ENCODE results near the gene NCL.

NCL gene

DNA sequence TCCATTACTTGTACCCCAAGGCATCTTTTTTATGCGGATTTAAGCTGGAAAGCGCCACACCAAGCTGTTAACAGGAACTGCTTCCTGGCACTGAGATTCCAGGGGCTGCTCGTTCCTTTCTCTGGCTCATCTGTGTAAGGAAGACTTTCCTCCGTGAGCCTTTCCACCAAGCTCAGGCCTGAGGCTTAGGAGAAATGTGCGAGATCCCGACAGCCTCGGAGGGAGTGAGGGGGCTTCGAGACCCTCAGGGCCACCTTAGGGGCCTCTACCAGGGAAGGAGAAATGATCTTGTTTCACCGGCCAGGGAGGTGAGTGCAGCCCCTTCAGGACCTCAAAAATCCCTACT lies 51.7 kb downstream of the NCL start:
- H3K36me3 ChIP-seq (ENCODE audit: insufficient read depth, low read length) = no peaks in the 10 kb centered on the region
- H3K4me2 ChIP-seq (ENCODE audit: low read depth, low read length, poor library complexity, severe bottlenecking) = no peak overlapping the region
- H2AFZ ChIP-seq (ENCODE audit: low read length) = no peak overlapping the region
- TF ChIP-seq EZH2phosphoT487 (IDR thresholded peaks at IDR 0.05; ENCODE audit: borderline replicate concordance) = no peak
- TF ChIP-seq, protein P1, sequence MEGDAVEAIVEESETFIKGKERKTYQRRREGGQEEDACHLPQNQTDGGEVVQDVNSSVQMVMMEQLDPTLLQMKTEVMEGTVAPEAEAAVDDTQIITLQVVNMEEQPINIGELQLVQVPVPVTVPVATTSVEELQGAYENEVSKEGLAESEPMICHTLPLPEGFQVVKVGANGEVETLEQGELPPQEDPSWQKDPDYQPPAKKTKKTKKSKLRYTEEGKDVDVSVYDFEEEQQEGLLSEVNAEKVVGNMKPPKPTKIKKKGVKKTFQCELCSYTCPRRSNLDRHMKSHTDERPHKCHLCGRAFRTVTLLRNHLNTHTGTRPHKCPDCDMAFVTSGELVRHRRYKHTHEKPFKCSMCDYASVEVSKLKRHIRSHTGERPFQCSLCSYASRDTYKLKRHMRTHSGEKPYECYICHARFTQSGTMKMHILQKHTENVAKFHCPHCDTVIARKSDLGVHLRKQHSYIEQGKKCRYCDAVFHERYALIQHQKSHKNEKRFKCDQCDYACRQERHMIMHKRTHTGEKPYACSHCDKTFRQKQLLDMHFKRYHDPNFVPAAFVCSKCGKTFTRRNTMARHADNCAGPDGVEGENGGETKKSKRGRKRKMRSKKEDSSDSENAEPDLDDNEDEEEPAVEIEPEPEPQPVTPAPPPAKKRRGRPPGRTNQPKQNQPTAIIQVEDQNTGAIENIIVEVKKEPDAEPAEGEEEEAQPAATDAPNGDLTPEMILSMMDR (conservative IDR thresholded peaks at IDR 0.05; ENCODE audit: low read length) = no peak
- H4K20me1 ChIP-seq (ENCODE audit: insufficient read depth, low read length, poor library complexity, severe bottlenecking) = no peaks in the 10 kb centered on the region
- no peaks in the 10 kb centered on the region for H3K4me1 ChIP-seq (ENCODE audit: insufficient read depth, low read length, poor library complexity, severe bottlenecking)
- H3K9ac ChIP-seq (ENCODE audit: low read depth, low read length, poor library complexity, severe bottlenecking) = no peak overlapping the region
- no peaks in the 10 kb centered on the region for H3K9me2 ChIP-seq (replicated peaks; ENCODE audit: low read depth, low read length)
- H3K79me2 ChIP-seq (ENCODE audit: insufficient read depth, low read length) = no peaks in the 10 kb centered on the region
- H3F3A ChIP-seq (ENCODE audit: low read depth) = no peaks in the 10 kb centered on the region
- H3K4me3 ChIP-seq (ENCODE audit: low read length, poor library complexity, severe bottlenecking) = no peak overlapping the region
- no peaks in the 10 kb centered on the region for H3K27me3 ChIP-seq (ENCODE audit: insufficient read depth, low read length, poor library complexity, severe bottlenecking)
- H3K9me3 ChIP-seq (ENCODE audit: insufficient read depth, low read depth, low read length) = peaks cover 9% of the 10 kb centered on the region; the same call in 1 of the 2 replicates

DNA sequence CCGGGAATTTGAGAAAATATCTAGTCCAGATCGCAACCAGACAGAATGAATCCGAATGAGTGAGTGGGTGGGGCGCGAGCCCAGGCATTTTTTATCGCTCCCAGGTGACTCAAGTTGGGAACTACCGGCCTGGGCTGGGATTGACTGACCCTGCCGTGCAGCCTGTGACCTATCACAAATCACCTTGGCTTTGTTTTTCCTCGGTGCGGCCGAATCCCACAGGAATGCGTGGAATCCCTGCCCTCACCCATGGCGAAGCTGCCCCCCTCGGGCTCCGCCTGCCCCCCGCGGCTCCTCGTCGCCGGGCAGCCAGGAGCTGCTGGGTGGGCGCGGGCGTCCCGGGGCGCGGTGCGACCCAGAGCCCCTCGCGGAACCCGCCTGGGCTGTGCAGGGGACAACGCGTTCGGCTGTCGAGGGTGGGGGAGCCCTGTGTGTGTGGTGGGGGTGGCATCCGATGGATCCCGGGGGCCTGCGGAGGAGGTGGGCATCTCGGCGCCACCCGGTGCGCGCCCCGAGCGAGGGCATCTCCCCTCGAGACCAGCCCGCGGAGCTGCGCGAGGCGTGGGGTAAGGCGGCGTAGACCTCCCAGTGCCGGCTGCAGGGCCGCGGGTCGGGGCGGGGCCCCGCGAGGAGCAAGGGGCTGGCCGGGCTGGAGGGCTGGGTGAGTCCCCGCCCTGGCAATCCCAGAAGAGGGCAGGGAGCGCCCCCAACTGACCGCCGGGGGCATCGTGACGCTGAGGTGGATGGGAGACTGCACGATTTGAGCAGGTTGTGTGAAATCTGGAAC lies 52.3 kb downstream of the NCL start:
- H3K27me3 ChIP-seq (ENCODE audit: insufficient read depth, low read length, poor library complexity, severe bottlenecking) = no peaks in the 10 kb centered on the region

DNA sequence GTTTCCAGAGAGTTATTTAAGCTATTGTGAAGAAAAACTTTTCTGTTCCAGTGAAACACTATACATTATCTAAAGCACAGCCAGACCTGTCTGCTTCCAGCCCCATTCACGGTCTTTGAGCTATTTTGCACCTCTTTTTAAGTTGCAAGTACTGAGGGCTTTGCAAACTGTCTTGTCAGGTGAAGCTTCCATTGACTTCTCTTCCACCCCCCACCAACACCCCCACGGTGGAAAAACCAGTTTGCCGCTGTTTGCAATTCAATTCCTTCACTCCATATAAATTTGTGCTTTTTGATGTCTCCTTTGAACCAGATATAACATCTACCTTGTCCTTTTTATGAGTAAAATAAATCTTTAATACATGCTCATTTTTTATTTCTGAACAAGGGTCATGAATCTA lies 53.0 kb downstream of the NCL start:
- no peak overlapping the region for H3K9ac ChIP-seq (ENCODE audit: low read depth, low read length, poor library complexity, severe bottlenecking)
- H3K4me1 ChIP-seq (ENCODE audit: insufficient read depth, low read length, poor library complexity, severe bottlenecking) = peaks cover 9% of the 10 kb centered on the region
- H3K4me3 ChIP-seq (ENCODE audit: low read length, poor library complexity, severe bottlenecking) = no peak overlapping the region
- no peaks in the 10 kb centered on the region for H3K9me2 ChIP-seq (replicated peaks; ENCODE audit: low read depth, low read length)
- H3K27me3 ChIP-seq (ENCODE audit: insufficient read depth, low read length, poor library complexity, severe bottlenecking) = no peaks in the 10 kb centered on the region
- no peaks in the 10 kb centered on the region for H3K79me2 ChIP-seq (ENCODE audit: insufficient read depth, low read length)
- H2AFZ ChIP-seq (ENCODE audit: low read length) = no peak overlapping the region
- H4K20me1 ChIP-seq (ENCODE audit: insufficient read depth, low read length, poor library complexity, severe bottlenecking) = no peaks in the 10 kb centered on the region
- no peak for TF ChIP-seq EZH2phosphoT487 (IDR thresholded peaks at IDR 0.05; ENCODE audit: borderline replicate concordance)
- TF ChIP-seq, protein P1 (conservative IDR thresholded peaks at IDR 0.05; ENCODE audit: low read length) = no peak
- H3F3A ChIP-seq (ENCODE audit: low read depth) = no peaks in the 10 kb centered on the region
- H3K4me2 ChIP-seq (ENCODE audit: low read depth, low read length, poor library complexity, severe bottlenecking) = no peak overlapping the region
- no peaks in the 10 kb centered on the region for H3K36me3 ChIP-seq (ENCODE audit: insufficient read depth, low read length)
- H3K9me3 ChIP-seq (ENCODE audit: insufficient read depth, low read depth, low read length) = peaks cover 9% of the 10 kb centered on the region; the same call in 1 of the 2 replicates

More for the DNA sequence above, 52.3 kb downstream of the NCL start:
- no peaks in the 10 kb centered on the region for H3K9me2 ChIP-seq (replicated peaks; ENCODE audit: low read depth, low read length)
- no peaks in the 10 kb centered on the region for H3F3A ChIP-seq (ENCODE audit: low read depth)
- no peak overlapping the region for H3K4me3 ChIP-seq (ENCODE audit: low read length, poor library complexity, severe bottlenecking)
- H3K79me2 ChIP-seq (ENCODE audit: insufficient read depth, low read length) = no peaks in the 10 kb centered on the region
- TF ChIP-seq EZH2phosphoT487 (IDR thresholded peaks at IDR 0.05; ENCODE audit: borderline replicate concordance) = no peak
- TF ChIP-seq, protein P1 (conservative IDR thresholded peaks at IDR 0.05; ENCODE audit: low read length) = no peak; the same call in 1 of the 2 replicates
- no peaks in the 10 kb centered on the region for H3K36me3 ChIP-seq (ENCODE audit: insufficient read depth, low read length)
- no peak overlapping the region for H2AFZ ChIP-seq (ENCODE audit: low read length)
- no peaks in the 10 kb centered on the region for H4K20me1 ChIP-seq (ENCODE audit: insufficient read depth, low read length, poor library complexity, severe bottlenecking)
- no peak overlapping the region for H3K4me2 ChIP-seq (ENCODE audit: low read depth, low read length, poor library complexity, severe bottlenecking)
- peaks cover 9% of the 10 kb centered on the region; the same call in 1 of the 2 replicates for H3K9me3 ChIP-seq (ENCODE audit: insufficient read depth, low read depth, low read length)
- no peak overlapping the region for H3K9ac ChIP-seq (ENCODE audit: low read depth, low read length, poor library complexity, severe bottlenecking)
- peaks cover under 1% of the 10 kb centered on the region for H3K4me1 ChIP-seq (ENCODE audit: insufficient read depth, low read length, poor library complexity, severe bottlenecking)

All from Loucy (cell line).